Thyroid gland (tissue), 4 donors: ENCODE results near the gene DAP3. TPM values are rescaled to one million over a fixed set of nuclear protein-coding genes. Genes with fewer than 3 reads are reported as not detected.
"Not testable (repeated sequence)": the region's sequence is repeated elsewhere in the genome, so short reads cannot be mapped to it uniquely, and the experiment has no call there.

ENCODE experiments used
- DNase-seq, 2 donors: peaks; one replicate each; pipeline ENCODE4 v3.0.0-alpha.2; 2019
- H3K27ac ChIP-seq, 3 donors: fragments of 200-600 bp; sonication (generic); 1 replicate in 2 of 3; 2 replicates in 1 of 3; pipeline ENCODE4 v1.5.1; 2016 to 2019; ENCODE audit warnings: mild to moderate bottlenecking in 1 of 3, moderate library complexity in 1 of 3
- H3K27me3 ChIP-seq: fragments of 200-600 bp; sonication (generic); one replicate; pipeline ENCODE4 v1.5.1; 2019
- H3K36me3 ChIP-seq, 2 donors: fragments of 200-600 bp; sonication (generic); one replicate each; pipeline ENCODE4 v1.5.1; 2016 to 2019
- H3K4me1 ChIP-seq, 2 donors: fragments of 200-600 bp; sonication (generic); one replicate each; pipeline ENCODE4 v1.5.1; 2017 to 2019
- H3K4me3 ChIP-seq, 3 donors: fragments of 200-600 bp; sonication (generic); replicated peaks in 1 of 3; 1 replicate in 2 of 3; 2 replicates in 1 of 3; pipeline ENCODE4 v1.5.1; 2016; ENCODE audit warnings: mild to moderate bottlenecking in 1 of 3
- H3K9me3 ChIP-seq: fragments of 200-600 bp; sonication (generic); one replicate; pipeline ENCODE4 v1.5.1; 2017
- POLR2A ChIP-seq, 2 donors: fragments of 450-650 bp; IDR thresholded peaks; one replicate each; pipeline ENCODE4 v1.6.1; 2017; ENCODE audit warnings: antibody characterized with exemption in 2 of 2, mild to moderate bottlenecking in 2 of 2, moderate library complexity in 1 of 2
- whole genome bisulfite sequencing, 2 donors: methylation state at CpG; one replicate each; pipeline ENCODE4 v1.1.5; 2017; 5-methylcytosine and 5-hydroxymethylcytosine counted together
- intact Hi-C: fragments of 100-400 bp; cut with DNase I; formaldehyde crosslinking; loops from one replicate; pipeline ENCODE4 v1.15.1; 2023
- total RNA-seq, 4 donors: library from RNA; depleted of rRNA; stranded (reverse); fragments of >200 nt; gene quantifications; one replicate each; pipeline ENCODE4 v1.2.3, GENCODE V29; 2016
- TF ChIP-seq, protein P1 (sequence below), 6 experiments: fragments of 200-600 bp in 3 of 6; fragments of 450-650 bp in 3 of 6; sonication (generic) in 3 of 6; IDR thresholded peaks; one replicate each; pipeline ENCODE4 v1.5.1; 2016 to 2019; ENCODE audit warnings: antibody characterized with exemption in 6 of 6, mild to moderate bottlenecking in 2 of 6, inconsistent platforms in 1 of 6, moderate library complexity in 1 of 6

Gene DAP3
- total RNA-seq, 4 donors from 2014 or later = 70.8 to 141 (median 106) TPM

GRCh38 chr1:155717041-155717440 lies 28.1 kb downstream of the DAP3 start:
- peaks cover 0 to 1% of the 10 kb centered on the region in 2 donors for H3K36me3 ChIP-seq
- no peaks in the 10 kb centered on the region for H3K27me3 ChIP-seq
- no peaks in the 10 kb centered on the region for H3K9me3 ChIP-seq
- H3K4me1 ChIP-seq = peaks cover 0 to 3% of the 10 kb centered on the region in 2 donors
- intact Hi-C loops = no loop called here
- H3K4me3 ChIP-seq = no peak overlapping the region
- H3K27ac ChIP-seq = no peak overlapping the region
- 95 to 97% methylated on average over 7 of the region's 7 CpGs for WGBS, 2 donors
- TF ChIP-seq, protein P1, sequence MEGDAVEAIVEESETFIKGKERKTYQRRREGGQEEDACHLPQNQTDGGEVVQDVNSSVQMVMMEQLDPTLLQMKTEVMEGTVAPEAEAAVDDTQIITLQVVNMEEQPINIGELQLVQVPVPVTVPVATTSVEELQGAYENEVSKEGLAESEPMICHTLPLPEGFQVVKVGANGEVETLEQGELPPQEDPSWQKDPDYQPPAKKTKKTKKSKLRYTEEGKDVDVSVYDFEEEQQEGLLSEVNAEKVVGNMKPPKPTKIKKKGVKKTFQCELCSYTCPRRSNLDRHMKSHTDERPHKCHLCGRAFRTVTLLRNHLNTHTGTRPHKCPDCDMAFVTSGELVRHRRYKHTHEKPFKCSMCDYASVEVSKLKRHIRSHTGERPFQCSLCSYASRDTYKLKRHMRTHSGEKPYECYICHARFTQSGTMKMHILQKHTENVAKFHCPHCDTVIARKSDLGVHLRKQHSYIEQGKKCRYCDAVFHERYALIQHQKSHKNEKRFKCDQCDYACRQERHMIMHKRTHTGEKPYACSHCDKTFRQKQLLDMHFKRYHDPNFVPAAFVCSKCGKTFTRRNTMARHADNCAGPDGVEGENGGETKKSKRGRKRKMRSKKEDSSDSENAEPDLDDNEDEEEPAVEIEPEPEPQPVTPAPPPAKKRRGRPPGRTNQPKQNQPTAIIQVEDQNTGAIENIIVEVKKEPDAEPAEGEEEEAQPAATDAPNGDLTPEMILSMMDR (IDR thresholded peaks at IDR 0.05) = no peak
- TF ChIP-seq POLR2A (IDR thresholded peaks at IDR 0.05) = no peak
- no peak for DNase-seq

DNA sequence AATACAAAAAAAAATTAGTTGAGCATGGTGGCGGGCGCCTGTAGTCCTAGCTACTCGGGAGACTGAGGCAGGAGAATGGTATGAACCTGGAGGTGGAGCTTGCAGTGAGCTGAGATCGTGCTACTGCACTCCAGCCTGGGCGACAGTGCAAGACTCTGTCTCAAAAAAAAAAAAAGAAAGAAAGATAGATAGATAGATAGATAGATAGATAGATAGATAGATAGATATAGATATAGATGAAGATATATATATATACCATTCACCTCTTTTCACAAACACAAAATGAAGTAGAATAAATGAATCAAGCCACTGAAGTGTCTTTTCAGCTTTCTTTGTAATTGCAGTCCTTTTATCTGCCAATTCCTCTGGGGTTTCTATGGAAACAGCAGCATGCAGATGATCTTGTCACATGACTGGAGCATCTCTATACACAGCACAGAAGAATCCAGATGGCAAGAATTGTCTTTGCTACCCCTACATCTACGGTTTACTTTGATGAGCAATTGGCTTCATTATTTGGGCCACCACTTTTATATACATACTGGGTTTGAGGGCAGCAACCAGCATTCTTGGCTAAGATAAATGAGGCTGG lies 29.7 kb downstream of the DAP3 start:
- H3K27ac ChIP-seq, H3K4me3 ChIP-seq, H3K9me3 ChIP-seq, DNase-seq, H3K27me3 ChIP-seq, intact Hi-C loops, H3K36me3 ChIP-seq, H3K4me1 ChIP-seq: not testable (repeated sequence)
- 94 to 96% methylated on average over 6 of the region's 6 CpGs for WGBS, 2 donors

DNA sequence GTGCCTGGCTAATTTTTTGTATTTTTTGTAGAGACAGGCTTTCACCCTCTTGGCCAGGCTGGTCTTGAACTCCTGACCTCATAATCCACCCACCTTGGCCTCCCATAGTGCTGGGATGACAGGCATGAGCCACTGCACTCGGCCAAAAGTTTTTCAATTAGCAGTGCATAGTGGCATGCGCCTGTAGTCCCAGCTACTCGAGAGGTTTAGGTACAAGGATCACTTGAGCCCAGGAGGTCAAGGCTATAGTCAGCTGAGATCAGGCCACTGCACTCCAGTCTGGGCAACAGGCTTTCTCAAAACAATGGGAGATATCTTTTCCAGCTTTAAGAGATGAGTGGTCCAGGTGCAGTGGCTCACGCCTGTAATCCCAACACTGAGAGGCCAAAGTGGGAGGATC lies 30.8 kb downstream of the DAP3 start:
- no peak for TF ChIP-seq POLR2A (IDR thresholded peaks at IDR 0.05)
- TF ChIP-seq, protein P1 (IDR thresholded peaks at IDR 0.05) = no peak
- Histone ChIP-seq H3K4me1 (no peaks in the 10 kb centered on the region), H3K27ac (no peak overlapping the region), H3K27me3 (no peaks in the 10 kb centered on the region), H3K36me3 (peaks cover 0 to 6% of the 10 kb centered on the region in 2 donors), H3K9me3 (no peaks in the 10 kb centered on the region), H3K4me3 (no peak overlapping the region)
- intact Hi-C loops = no loop called here
- DNase-seq = no peak
- WGBS, 2 donors = 78 to 80% methylated on average over 4 of the region's 4 CpGs

DNA sequence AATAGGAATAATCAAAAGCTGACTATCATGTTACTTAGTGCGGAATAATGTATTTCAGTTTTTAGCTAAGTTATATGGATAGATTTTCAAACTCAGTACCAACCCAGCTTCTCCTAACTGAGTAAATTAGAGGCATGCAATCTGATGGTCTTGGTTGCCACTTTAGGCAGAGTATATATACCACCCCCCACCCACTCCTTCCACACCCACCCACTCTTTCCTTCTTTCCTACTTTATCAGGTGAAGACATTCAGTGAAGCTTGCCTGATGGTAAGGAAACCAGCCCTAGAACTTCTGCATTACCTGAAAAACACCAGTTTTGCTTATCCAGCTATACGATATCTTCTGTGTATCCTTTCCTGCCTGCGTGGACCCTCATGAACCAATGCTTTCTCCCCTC lies 36.3 kb downstream of the DAP3 start:
- no peak overlapping the region for H3K27ac ChIP-seq
- 97 to 98% methylated on average over 3 of the region's 3 CpGs for WGBS, 2 donors
- peaks cover 0 to 11% of the 10 kb centered on the region in 2 donors for H3K36me3 ChIP-seq
- TF ChIP-seq, protein P1 (IDR thresholded peaks at IDR 0.05) = no peak
- no peak for TF ChIP-seq POLR2A (IDR thresholded peaks at IDR 0.05)
- no peaks in the 10 kb centered on the region for H3K9me3 ChIP-seq
- H3K4me3 ChIP-seq = no peak overlapping the region
- DNase-seq = no peak
- intact Hi-C loops = no loop called here
- H3K4me1 ChIP-seq = no peaks in the 10 kb centered on the region
- no peaks in the 10 kb centered on the region for H3K27me3 ChIP-seq

DNA sequence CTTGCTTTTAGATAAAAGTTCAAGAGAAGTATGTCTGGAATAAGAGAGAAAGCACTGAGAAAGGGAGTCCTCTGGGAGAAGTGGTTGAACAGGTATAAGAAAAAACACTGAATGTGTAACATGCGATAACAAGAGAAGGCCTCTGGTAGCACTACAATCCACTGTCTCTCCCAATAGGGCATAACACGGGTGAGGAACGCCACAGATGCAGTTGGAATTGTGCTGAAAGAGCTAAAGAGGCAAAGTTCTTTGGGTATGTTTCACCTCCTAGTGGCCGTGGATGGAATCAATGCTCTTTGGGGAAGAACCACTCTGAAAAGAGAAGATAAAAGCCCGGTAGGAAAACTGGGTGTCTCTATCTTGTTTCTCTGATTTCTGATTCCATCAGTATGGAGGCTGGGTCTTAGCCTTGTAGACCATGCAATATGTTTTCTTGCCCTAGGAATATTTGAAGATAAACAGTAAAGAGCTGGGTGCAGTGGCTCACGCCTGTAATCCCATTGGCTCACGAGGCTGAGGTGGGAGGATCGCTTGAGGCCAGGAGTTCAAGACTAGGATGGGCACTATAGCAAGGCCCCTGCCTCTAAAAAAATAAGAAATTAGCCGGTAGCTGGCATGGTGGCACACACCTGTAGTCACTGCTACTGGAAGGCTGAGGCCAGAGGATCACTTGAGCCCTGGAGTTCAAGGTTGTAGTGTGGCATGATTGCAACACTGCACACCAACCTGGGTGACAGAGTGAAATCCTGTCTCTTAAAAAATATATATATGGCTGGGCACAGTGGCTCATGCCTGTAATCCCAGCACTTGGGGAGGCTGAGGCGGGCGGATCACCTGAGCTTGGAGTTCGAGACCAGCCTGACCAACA lies 40.4 kb downstream of the DAP3 start:
- H3K4me1 ChIP-seq = no peaks in the 10 kb centered on the region
- no peaks in the 10 kb centered on the region for H3K27me3 ChIP-seq
- peaks cover 0 to 15% of the 10 kb centered on the region in 2 donors for H3K36me3 ChIP-seq
- intact Hi-C loops = no loop called here
- TF ChIP-seq POLR2A (IDR thresholded peaks at IDR 0.05) = no peak
- TF ChIP-seq, protein P1 (IDR thresholded peaks at IDR 0.05) = peak; percentile 7 to 62 (median 47)
- WGBS, 2 donors = 64 to 67% methylated on average over 12 of the region's 12 CpGs
- H3K9me3 ChIP-seq = no peaks in the 10 kb centered on the region
- H3K27ac ChIP-seq = no peak overlapping the region
- DNase-seq = peak; percentile 43 to 46
- H3K4me3 ChIP-seq = no peak overlapping the region
